GM12878 (cell line): ENCODE results near the gene CUL9. TPM values are rescaled to one million over a fixed set of nuclear protein-coding genes. Genes with fewer than 3 reads are reported as not detected.

ENCODE experiments used
- ATAC-seq: fragments of 200-7000 bp; cut with Tn5 transposase; 3 replicates; pipeline ENCODE4 v1.9.1; 2020; ENCODE audit warnings: mild to moderate bottlenecking, moderate library complexity
- BruUV-seq: library from RNA; stranded (reverse); fragments of 400-500 nt; replicated peaks from 2 replicates; lab custom pipeline; 2021; lab: Mats Ljungman, UMichigan
- CTCF ChIA-PET: fragments of 300-600 bp; sonication (Branson Sonifier 250); formaldehyde crosslinking; extraction: SDS; loops from one replicate; lab custom pipeline; 2021; ENCODE audit warnings: inconsistent platforms; lab: Yijun Ruan, JAX
- POLR2A ChIA-PET: fragments of 350-600 bp; formaldehyde crosslinking; extraction: SDS; loops from one replicate; lab custom pipeline; 2021; ENCODE audit warnings: inconsistent platforms; lab: Charles Lee
- RAD21 ChIA-PET: fragments of 300-600 bp; sonication (Branson Sonifier 250); formaldehyde crosslinking; loops from one replicate; lab custom pipeline; 2023; ENCODE audit warnings: antibody characterized with exemption; ENCODE audit not compliant: unreplicated experiment; lab: Charles Lee
- SMC1A ChIA-PET: fragments of 300-600 bp; sonication (Branson Sonifier 250); formaldehyde crosslinking; loops from one replicate; lab custom pipeline; 2023; ENCODE audit not compliant: unreplicated experiment, uncharacterized antibody; lab: Charles Lee
- DNase-seq: peaks from one replicate; pipeline ENCODE4 v3.0.0-alpha.2; 2011; ENCODE audit warnings: low read depth, low spot score
- FAIRE-seq: peaks from 3 replicates; lab custom pipeline; 2011; peaks lifted over from hg19 to GRCh38; lab: Jason Lieb, UNC
- H2AFZ ChIP-seq: 2 replicates; pipeline ENCODE4 v1.6.0; 2011; ENCODE audit warnings: low read depth, low read length, control low read depth; ENCODE audit not compliant: control insufficient read depth
- H3K27ac ChIP-seq: 2 replicates; pipeline ENCODE4 v1.5.1; 2011; ENCODE audit warnings: control low read depth; ENCODE audit not compliant: control insufficient read depth, insufficient read depth
- H3K27me3 ChIP-seq, 2 experiments: replicated peaks in 1 of 2; 2 replicates each; pipeline versions ENCODE4 v1.6.0 to v1.6.1; 2011; ENCODE audit warnings: low read length in 1 of 2; ENCODE audit not compliant: control insufficient read depth in 2 of 2, insufficient read depth in 2 of 2
- H3K36me3 ChIP-seq, 2 experiments: 2 replicates each; pipeline ENCODE4 v1.5.1; 2011; ENCODE audit warnings: low read length in 1 of 2; ENCODE audit not compliant: control insufficient read depth in 2 of 2, insufficient read depth in 2 of 2
- H3K4me1 ChIP-seq: 2 replicates; pipeline ENCODE4 v1.6.1; 2011; ENCODE audit warnings: mild to moderate bottlenecking, low read length, moderate library complexity, mixed read lengths; ENCODE audit not compliant: control insufficient read depth, insufficient read depth
- H3K4me2 ChIP-seq: 2 replicates; pipeline ENCODE4 v1.6.0; 2011; ENCODE audit warnings: control low read depth; ENCODE audit not compliant: control insufficient read depth, insufficient read depth
- H3K4me3 ChIP-seq: fragments of 200-600 bp; sonication (generic); 2 replicates; pipeline ENCODE4 v1.5.1; 2016
- H3K79me2 ChIP-seq: 2 replicates; pipeline ENCODE4 v1.6.0; 2011; ENCODE audit warnings: low read length; ENCODE audit not compliant: control insufficient read depth, insufficient read depth
- H3K9ac ChIP-seq: 2 replicates; pipeline ENCODE4 v1.8.0; 2011; ENCODE audit warnings: low read length, control low read depth, mixed read lengths; ENCODE audit not compliant: control insufficient read depth, insufficient read depth
- H3K9me3 ChIP-seq: replicated peaks from 3 replicates; pipeline ENCODE4 v1.5.1; 2011; ENCODE audit warnings: mild to moderate bottlenecking, low read length; ENCODE audit not compliant: control insufficient read depth, insufficient read depth
- H4K20me1 ChIP-seq: 2 replicates; pipeline ENCODE4 v1.6.0; 2011; ENCODE audit not compliant: control insufficient read depth, insufficient read depth
- ATF7 ChIP-seq: fragments of 450-650 bp; IDR thresholded peaks from 2 replicates; pipeline ENCODE4 v1.6.1; 2016; ENCODE audit warnings: low read depth, mild to moderate bottlenecking
- FOS ChIP-seq: IDR thresholded peaks from 3 replicates; pipeline ENCODE4 v1.6.1; 2011; ENCODE audit warnings: borderline replicate concordance; ENCODE audit not compliant: insufficient read length; ENCODE audit errors: extremely low read depth
- GATAD2B ChIP-seq: fragments of 450-650 bp; conservative IDR thresholded peaks from 2 replicates; pipeline ENCODE4 v1.6.1; 2017; ENCODE audit warnings: low read depth, mild to moderate bottlenecking, moderate library complexity
- MAX ChIP-seq: IDR thresholded peaks from 2 replicates; pipeline ENCODE4 v1.6.1; 2012; ENCODE audit warnings: low read depth, low read length, improper control_type of control experiment
- MEF2A ChIP-seq: IDR thresholded peaks from 2 replicates; pipeline ENCODE4 v1.6.1; 2011; ENCODE audit warnings: low read depth, mild to moderate bottlenecking, low read length, moderate library complexity; ENCODE audit not compliant: insufficient read depth
- NFYA ChIP-seq: IDR thresholded peaks from 2 replicates; pipeline ENCODE4 v1.6.1; 2011; ENCODE audit warnings: low read depth, mild to moderate bottlenecking, low read length, improper control_type of control experiment, borderline replicate concordance
- SIN3A ChIP-seq: IDR thresholded peaks from 2 replicates; pipeline ENCODE4 v1.6.1; 2012; ENCODE audit warnings: low read depth, low read length, improper control_type of control experiment
- SMARCA5 ChIP-seq: fragments of 450-650 bp; IDR thresholded peaks from 2 replicates; pipeline ENCODE4 v1.6.1; 2017; ENCODE audit warnings: mild to moderate bottlenecking
- SUZ12 ChIP-seq: fragments of 200-600 bp; sonication (generic); IDR thresholded peaks from one replicate; pipeline ENCODE4 v1.6.1; 2018; ENCODE audit warnings: antibody characterized with exemption, mild to moderate bottlenecking; ENCODE audit not compliant: unreplicated experiment
- ZNF622 ChIP-seq: fragments of 450-650 bp; IDR thresholded peaks from 2 replicates; pipeline ENCODE4 v1.6.1; 2017; ENCODE audit warnings: mild to moderate bottlenecking, inconsistent platforms
- WGBS: methylation state at CpG from one replicate; pipeline ENCODE4 v1.1.6; 2016; ENCODE audit warnings: low lambda C conversion rate; ENCODE audit not compliant: insufficient replicate concordance, insufficient coverage; ENCODE audit errors: missing lambda C conversion rate; 5-methylcytosine and 5-hydroxymethylcytosine counted together
- in situ Hi-C: fragments of 300-500 bp; cut with MboI; formaldehyde crosslinking; loops from 9 replicates; pipeline ENCODE4 v1.14.3; 2018; ENCODE audit warnings: mixed read lengths
- intact Hi-C: fragments of 100-400 bp; cut with micrococcal nuclease; formaldehyde crosslinking; loops from one replicate; pipeline ENCODE4 v1.14.2; 2022; ENCODE audit not compliant: unreplicated experiment
- polyA plus RNA-seq, 11 experiments: library from polyadenylated mRNA; depleted of rRNA in 4 of 11; unstranded in 6 of 11; stranded (reverse) in 5 of 11; fragments of >200 nt; fragmentation: Nextera tagmentation in 4 of 11; fragmentation: Illumina TruSeq in 1 of 11; extraction: Ambion mirVana in 4 of 11; extraction: Trizol in 1 of 11; gene quantifications; 1 replicate in 1 of 11; 2 replicates in 10 of 11; pipeline versions ENCODE4 v1.2.1 to v1.2.3, GENCODE V29; 2011 to 2016; ENCODE audit warnings: inconsistent platforms in 2 of 11, missing spikeins in 2 of 11, low read depth in 1 of 11
- total RNA-seq, 4 experiments: library from RNA; depleted of rRNA in 3 of 4; stranded (reverse); fragments of >200 nt in 3 of 4; fragmentation: Illumina TruSeq in 1 of 4; extraction: Trizol in 1 of 4; gene quantifications; 2 replicates each; pipeline versions ENCODE4 v1.2.1 to v1.2.3, GENCODE V29; 2013 to 2021
- TF ChIP-seq, protein P1 (sequence below): IDR thresholded peaks from 2 replicates; pipeline ENCODE4 v1.6.1; 2011; ENCODE audit warnings: mild to moderate bottlenecking, low read depth, low read length, moderate library complexity; ENCODE audit not compliant: insufficient replicate concordance
- TF ChIP-seq, protein P2 (sequence below): IDR thresholded peaks from 2 replicates; pipeline ENCODE4 v1.6.1; 2012; ENCODE audit warnings: low read depth, low read length, improper control_type of control experiment
- TF ChIP-seq, protein P3 (sequence below): IDR thresholded peaks from 2 replicates; pipeline ENCODE4 v1.6.1; 2012; ENCODE audit warnings: low read length, inconsistent platforms

Gene CUL9
- total and polyA plus RNA-seq, 10 of the 15 experiments (the other 5 are each of a cell fraction or from before 2014, with no cell fraction given): 1.2 to 48.3 (median 17.2) TPM

GRCh38 chr6:43213431-43213830 lies 31.4 kb downstream of the CUL9 start:
- SMC1A ChIA-PET: no interaction called here
- no TSS peak for BruUV-seq
- TF ChIP-seq, protein P1, sequence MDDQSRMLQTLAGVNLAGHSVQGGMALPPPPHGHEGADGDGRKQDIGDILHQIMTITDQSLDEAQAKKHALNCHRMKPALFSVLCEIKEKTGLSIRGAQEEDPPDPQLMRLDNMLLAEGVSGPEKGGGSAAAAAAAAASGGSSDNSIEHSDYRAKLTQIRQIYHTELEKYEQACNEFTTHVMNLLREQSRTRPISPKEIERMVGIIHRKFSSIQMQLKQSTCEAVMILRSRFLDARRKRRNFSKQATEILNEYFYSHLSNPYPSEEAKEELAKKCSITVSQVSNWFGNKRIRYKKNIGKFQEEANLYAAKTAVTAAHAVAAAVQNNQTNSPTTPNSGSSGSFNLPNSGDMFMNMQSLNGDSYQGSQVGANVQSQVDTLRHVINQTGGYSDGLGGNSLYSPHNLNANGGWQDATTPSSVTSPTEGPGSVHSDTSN: no peak
- TF ChIP-seq GATAD2B (no peak), FOS (no peak), SMARCA5 (no peak)
- TF ChIP-seq, all 136 proteins: peak for 0
- POLR2A ChIA-PET: interaction anchor here (0.6 to 1.4 kb wide), 2 partner anchors 10 to 465 kb away, joined by 4 to 5 read pairs; no protein-coding TSS in a partner anchor
- no peaks in the 10 kb centered on the region for H3K4me1 ChIP-seq
- in situ Hi-C loops: no loop called here
- CTCF ChIA-PET: interaction anchor here (0.6 to 1.3 kb wide), 5 partner anchors 9 to 313 kb away, joined by 3 to 5 read pairs (median 4); partner anchors contain the start of gene LRRC73
- H3K4me3 ChIP-seq: no peak overlapping the region
- H2AFZ ChIP-seq: no peak overlapping the region
- no peak overlapping the region for H3K4me2 ChIP-seq
- RAD21 ChIA-PET: no interaction called here
- H4K20me1 ChIP-seq: no peaks in the 10 kb centered on the region
- peaks cover 0 to 1% of the 10 kb centered on the region in 2 experiments; a peak in 2 of 4 replicates for H3K36me3 ChIP-seq
- no peaks in the 10 kb centered on the region for H3K79me2 ChIP-seq
- H3K27ac ChIP-seq: no peak overlapping the region
- intact Hi-C loops: no loop called here
- FAIRE-seq (no peak), DNase-seq (no peak), ATAC-seq (no peak)
- no peaks in the 10 kb centered on the region for H3K27me3 ChIP-seq
- H3K9ac ChIP-seq: no peak overlapping the region
- WGBS: 91% methylated on average over 11 of the region's 11 CpGs
- H3K9me3 ChIP-seq: no peaks in the 10 kb centered on the region

GRCh38 chr6:43215066-43215465 lies 33.1 kb downstream of the CUL9 start:
- ATAC-seq: no peak

More at GRCh38 chr6:43215066-43215465, 33.1 kb downstream of the CUL9 start:
- SMC1A ChIA-PET: interaction anchor here (1.1 kb wide), 1 partner anchor 9 kb away, joined by 3 read pairs; no protein-coding TSS in a partner anchor
- Histone ChIP-seq H2AFZ (no peak overlapping the region), H3K9ac (no peak overlapping the region), H3K4me1 (no peaks in the 10 kb centered on the region), H3K27ac (no peak overlapping the region), H3K27me3 (no peaks in the 10 kb centered on the region), H3K9me3 (no peaks in the 10 kb centered on the region), H3K4me3 (no peak overlapping the region), H3K79me2 (no peaks in the 10 kb centered on the region), H4K20me1 (no peaks in the 10 kb centered on the region), H3K4me2 (no peak overlapping the region), H3K36me3 (peaks cover 0 to 1% of the 10 kb centered on the region in 2 experiments; a peak in 2 of 4 replicates)
- RAD21 ChIA-PET: no interaction called here
- no peak for FAIRE-seq
- no peak for DNase-seq
- no TSS peak for BruUV-seq
- in situ Hi-C loops: no loop called here
- CTCF ChIA-PET: interaction anchor here (1.3 kb wide), 1 partner anchor 141 kb away, joined by 3 read pairs; no protein-coding TSS in a partner anchor
- intact Hi-C loops: no loop called here
- 97% methylated on average over 8 of the region's 8 CpGs for WGBS
- POLR2A ChIA-PET: no interaction called here
- TF ChIP-seq ATF7 (no peak), ZNF622 (no peak), SIN3A (no peak), SUZ12 (no peak), MEF2A (no peak), NFYA (no peak), MAX (no peak)
- TF ChIP-seq, protein P2, sequence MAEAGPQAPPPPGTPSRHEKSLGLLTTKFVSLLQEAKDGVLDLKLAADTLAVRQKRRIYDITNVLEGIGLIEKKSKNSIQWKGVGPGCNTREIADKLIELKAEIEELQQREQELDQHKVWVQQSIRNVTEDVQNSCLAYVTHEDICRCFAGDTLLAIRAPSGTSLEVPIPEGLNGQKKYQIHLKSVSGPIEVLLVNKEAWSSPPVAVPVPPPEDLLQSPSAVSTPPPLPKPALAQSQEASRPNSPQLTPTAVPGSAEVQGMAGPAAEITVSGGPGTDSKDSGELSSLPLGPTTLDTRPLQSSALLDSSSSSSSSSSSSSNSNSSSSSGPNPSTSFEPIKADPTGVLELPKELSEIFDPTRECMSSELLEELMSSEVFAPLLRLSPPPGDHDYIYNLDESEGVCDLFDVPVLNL: no peak
- TF ChIP-seq, protein P3, sequence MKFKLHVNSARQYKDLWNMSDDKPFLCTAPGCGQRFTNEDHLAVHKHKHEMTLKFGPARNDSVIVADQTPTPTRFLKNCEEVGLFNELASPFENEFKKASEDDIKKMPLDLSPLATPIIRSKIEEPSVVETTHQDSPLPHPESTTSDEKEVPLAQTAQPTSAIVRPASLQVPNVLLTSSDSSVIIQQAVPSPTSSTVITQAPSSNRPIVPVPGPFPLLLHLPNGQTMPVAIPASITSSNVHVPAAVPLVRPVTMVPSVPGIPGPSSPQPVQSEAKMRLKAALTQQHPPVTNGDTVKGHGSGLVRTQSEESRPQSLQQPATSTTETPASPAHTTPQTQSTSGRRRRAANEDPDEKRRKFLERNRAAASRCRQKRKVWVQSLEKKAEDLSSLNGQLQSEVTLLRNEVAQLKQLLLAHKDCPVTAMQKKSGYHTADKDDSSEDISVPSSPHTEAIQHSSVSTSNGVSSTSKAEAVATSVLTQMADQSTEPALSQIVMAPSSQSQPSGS: no peak
